Measurements from ENCODE around the gene IFIH1. TPM values are rescaled to one million over a fixed set of nuclear protein-coding genes. Genes with fewer than 3 reads are reported as not detected.

Gene IFIH1
- total and polyA plus RNA-seq, 2 of the 8 experiments (the other 6 are each of a cell fraction or from before 2014, with no cell fraction given) = 0.32 to 2.0 TPM

- TF ChIP-seq CHD7 (IDR thresholded peaks at IDR 0.05; ENCODE audit: insufficient replicate concordance, low read length) (no peak), NANOG (IDR thresholded peaks at IDR 0.05; ENCODE audit: insufficient read depth, low read depth, low read length, poor library complexity, severe bottlenecking) (no peak), HDAC2 (IDR thresholded peaks at IDR 0.05; ENCODE audit: borderline replicate concordance in 1 of 2, low read depth in 2 of 2, low read length in 2 of 2) (no peak), SRF (IDR thresholded peaks at IDR 0.05; ENCODE audit: low read depth, low read length) (no peak)
These were observed 35.6 kb downstream of the IFIH1 start (continued) for GRCh38 chr2:162282765-162283425.

Measured in H1 (cell line).